Measurements from ENCODE around the gene INO80D.
"Not testable (repeated sequence)": the region's sequence is repeated elsewhere in the genome, so short reads cannot be mapped to it uniquely, and the experiment has no call there.

- TF ChIP-seq, protein P1, sequence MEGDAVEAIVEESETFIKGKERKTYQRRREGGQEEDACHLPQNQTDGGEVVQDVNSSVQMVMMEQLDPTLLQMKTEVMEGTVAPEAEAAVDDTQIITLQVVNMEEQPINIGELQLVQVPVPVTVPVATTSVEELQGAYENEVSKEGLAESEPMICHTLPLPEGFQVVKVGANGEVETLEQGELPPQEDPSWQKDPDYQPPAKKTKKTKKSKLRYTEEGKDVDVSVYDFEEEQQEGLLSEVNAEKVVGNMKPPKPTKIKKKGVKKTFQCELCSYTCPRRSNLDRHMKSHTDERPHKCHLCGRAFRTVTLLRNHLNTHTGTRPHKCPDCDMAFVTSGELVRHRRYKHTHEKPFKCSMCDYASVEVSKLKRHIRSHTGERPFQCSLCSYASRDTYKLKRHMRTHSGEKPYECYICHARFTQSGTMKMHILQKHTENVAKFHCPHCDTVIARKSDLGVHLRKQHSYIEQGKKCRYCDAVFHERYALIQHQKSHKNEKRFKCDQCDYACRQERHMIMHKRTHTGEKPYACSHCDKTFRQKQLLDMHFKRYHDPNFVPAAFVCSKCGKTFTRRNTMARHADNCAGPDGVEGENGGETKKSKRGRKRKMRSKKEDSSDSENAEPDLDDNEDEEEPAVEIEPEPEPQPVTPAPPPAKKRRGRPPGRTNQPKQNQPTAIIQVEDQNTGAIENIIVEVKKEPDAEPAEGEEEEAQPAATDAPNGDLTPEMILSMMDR (IDR thresholded peaks at IDR 0.05) = not testable (repeated sequence)
- TF ChIP-seq POLR2A (IDR thresholded peaks at IDR 0.05) = not testable (repeated sequence)
Observed at GRCh38 chr2:205977699-205978098, 108.3 kb downstream of the INO80D start.

All from testis (tissue), 2 donors.